GM19240 (cell line): ENCODE results near the gene RPN2.

Source experiments
- DNase-seq: peaks from one replicate; pipeline ENCODE4 v3.0.0; 2011; ENCODE audit warnings: low spot score; ENCODE audit not compliant: insufficient read length

RPN2 gene

DNA sequence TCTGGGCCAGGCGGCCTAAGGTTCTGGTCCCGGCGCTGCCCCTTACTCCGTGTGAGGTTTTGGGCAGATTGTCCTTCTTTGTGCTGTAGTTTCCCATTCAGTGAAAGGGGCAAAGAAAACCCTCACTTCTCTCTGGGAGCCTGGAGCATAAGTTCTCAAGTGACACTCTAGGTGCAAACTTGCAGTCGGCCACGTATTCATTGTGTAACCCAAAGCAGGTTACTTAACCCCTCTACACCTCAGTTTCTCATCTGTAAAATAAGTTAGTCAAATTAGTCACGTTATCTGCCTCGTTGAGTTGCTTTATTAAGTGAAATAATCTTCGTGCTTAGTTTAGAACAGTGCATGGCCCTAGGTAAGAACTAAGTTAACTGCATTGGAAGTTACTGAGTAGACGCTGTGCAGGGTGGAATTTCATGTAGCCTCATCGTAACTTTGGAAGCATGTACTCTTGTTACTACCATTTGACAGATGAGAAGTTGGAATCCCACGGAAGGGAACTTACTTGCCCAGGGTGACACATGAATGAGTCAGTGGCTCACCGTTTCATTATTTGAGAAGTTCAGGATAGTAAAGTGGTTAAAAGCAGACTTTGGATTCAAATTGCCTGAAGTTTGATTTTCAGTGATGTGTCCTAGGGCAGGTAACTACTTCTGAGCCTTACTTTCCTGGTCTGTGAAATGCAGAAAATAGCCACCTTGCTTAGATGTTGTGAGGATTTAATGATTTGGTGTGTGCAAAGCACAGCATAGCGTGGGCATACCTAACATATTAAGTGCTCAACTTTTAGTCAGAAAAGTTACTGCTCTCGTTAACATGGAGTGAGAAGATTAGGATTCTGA is 774 bp downstream of the RPN2 start:
- no peak for DNase-seq

DNA sequence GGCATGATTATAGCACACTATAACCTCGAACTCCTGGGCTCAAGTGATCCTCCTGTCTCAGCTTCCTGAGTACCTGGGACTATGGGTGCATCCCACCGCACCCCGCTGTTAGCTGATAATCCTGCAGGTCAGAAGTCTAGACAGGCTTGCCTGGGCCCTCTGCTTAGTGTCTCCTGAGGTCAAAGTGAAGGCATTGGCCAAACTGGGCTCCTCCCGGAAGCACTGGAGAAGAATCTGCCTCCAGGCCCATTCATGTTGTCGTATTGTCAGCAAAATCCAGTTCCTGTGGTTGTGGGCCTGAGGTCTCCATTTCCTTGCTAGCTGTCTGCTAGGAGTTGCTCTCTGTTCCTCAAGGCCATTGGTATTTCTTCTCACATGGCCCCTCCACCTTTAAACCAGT is 6.6 kb downstream of the RPN2 start:
- no peak for DNase-seq

DNA sequence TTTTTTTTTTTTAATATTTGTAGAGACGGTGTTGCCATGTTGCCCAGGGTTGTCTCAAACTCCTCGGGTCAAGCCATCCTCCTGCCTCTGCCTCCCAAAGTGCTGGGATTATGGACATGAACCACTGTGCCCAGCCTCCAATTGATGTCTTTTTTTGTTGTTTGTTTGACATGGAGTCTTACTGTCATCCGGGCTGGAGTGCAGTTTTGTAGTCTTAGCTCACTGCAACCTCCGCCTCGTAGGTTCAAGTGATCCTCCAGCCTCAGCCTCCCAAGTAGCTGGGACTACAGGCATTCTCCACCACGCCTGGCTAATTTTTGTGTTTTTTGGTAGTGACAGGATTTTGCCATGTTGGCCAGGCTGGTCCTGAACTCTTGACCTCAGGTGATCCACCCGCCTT is 9.7 kb downstream of the RPN2 start:
- no peak for DNase-seq

DNA sequence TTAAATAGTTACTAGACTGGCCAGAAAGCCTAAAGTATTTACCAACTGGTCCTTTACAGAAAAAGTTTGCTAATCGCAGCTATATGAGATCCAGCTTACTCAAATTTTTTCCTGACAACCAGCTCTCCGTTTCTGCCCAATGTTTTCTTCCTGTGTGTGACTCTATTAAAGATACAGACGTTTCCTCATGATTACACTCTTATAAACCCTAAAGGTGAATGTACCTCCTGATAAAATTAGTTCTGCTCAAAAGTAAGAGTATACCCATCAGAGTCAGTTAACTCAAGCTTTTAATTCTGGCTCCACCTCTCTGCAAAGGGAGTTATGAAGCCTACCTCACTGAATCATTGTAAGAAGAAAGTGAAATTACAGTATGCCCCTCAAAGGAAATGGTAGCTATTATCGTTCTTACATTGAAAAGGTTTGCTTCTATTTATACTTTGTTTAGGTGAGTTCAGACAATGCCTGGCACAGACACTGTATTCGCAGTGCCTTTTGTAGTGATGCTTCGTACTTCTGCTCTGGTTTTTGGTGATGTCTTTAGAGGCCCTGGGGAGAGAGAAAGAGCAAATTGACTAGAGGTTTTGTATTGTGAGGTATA is 10.4 kb downstream of the RPN2 start:
- no peak for DNase-seq

DNA sequence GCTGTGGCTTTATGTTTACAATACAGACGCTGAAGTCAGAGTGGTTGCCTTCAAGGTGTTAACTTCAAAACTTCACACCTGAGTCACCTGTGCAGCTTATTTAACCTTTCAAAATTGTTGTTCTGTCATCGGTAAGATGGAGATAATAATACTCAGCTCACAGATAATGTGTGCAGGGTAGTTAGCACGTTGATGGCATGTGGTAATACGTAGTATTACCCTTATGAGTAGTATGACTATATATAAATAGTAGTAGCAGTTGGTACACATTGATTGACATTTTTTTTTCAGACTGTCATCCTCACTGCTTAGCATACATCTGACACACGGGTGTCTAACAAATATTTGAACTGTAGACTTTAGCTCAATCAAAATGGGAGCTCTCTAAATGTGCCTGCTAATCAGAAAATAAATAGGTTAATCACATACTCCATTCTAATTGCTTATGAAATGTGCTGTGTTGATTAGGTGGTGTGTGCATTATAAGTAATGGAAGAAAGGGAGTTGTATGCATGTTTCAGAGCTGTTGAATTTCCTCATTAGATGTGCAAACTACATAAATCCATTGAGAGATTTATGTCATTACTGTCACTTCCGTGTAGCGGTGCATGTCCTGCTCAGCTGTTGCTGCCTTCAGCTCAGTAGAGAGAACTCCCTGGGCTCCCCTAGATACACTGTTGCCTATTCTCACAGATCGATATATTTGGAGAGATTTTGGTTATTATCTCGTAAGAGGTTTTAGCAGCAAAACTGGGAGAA is 11.4 kb downstream of the RPN2 start:
- DNase-seq = no peak

DNA sequence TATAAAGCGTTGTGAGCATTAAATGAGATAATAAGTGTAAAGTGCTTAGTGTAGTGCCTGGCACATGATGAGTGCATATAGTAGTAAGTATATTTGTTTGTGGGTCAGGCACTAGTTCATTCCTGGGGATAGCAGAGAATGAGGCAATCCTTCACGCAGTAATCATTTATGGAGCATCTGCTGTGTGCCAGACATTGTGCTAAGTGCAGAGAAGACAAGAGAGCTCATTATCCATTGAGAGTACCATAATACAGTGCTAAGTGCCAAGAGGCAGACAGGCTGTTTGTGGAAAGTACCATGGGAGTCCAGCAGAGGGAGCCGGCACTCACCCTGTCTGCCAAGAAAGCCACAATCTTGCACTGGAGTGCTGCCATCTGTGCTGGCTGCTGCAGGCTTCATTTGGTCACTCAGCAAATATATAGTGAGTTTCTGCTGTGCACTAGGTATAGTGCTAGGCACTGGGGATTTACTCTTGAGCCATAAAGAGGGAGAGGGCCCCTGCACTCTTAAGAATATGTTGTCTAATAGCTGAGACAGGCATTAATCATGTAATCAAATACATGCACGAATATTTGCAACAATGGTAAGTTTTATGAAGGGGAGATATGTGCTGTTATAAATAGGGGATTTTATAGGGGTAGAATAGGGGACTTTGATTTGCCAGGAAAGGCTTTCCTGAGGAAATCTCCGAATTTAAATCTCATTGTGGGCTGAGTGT is 13.2 kb downstream of the RPN2 start:
- peak; percentile 61 for DNase-seq

DNA sequence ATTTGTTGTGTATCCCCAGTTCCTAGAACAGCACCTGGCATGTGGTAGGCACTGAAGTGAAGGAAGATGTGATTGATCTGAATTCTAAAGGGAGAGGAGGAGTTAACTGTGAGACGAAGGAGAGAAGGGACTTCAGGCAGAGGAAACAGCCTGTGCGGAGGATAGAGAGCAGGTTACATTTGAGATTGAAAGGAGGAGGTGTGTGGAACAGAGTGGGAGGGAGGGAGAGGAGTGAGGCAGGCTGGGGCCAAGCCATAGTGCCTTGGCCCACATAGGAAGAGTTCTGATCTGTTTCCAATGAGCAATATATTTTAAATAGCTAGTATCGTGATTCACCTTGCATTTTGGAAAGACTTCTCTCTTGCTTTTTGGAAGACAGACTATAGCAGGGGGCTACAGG is 14.1 kb downstream of the RPN2 start:
- no peak for DNase-seq

DNA sequence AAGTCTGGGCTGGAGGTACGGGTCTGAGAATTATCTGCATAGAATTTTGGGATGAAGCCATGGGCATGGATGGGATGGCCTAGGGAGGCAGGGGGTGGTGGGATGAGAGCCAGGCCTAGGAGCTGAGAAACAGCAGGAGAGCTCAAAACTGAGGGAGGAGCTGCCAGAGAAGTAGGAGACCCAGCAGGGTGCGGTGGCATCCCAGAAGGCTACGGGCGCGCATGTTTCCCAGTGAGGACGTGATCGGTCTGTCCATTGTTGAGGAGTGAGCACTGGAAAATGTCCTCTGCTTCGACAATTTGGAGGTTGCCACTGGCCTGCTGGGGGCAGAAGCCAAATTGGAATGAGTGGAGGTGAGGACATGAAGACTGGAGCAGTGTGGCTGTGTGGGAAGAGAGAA is 14.7 kb downstream of the RPN2 start:
- no peak for DNase-seq

DNA sequence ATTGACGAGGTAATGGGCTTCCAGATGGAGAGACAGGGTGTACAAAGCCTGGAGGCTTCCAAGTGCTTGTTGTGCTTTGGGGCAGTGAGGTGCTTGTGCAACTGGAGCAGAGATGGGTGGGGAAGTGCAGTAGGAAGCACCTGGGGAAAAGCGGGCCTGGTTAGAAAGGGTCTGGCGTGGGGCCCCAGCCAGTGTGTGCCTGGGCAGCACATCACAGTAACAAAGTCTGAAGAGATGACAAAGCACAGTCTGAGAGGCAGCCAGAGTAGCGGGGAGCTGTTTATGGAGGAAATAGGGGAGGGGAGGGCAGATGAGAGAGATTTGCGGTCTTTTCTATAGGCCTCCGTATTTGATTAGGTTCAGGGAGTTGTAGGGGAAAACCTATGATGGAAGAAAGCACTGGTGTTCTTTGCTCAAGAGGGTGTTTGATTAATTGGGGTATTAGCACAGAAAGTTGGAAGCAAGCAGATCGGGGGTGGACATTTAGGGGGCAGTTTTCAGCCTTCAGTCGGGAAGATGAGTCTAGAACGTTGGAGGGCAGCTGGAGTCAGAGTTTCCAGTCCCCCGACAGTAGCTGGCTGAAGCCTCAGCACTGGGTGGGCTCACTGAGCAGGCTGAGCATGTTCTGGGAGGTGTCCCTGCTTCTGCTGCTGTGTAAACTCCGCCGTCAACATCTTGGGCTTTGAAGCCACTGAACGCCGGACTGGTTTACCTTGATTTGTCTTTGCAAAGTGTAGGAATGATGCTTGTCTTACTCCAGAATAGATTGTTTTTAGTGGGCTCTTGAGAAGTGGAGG is 15.7 kb downstream of the RPN2 start:
- no peak for DNase-seq

DNA sequence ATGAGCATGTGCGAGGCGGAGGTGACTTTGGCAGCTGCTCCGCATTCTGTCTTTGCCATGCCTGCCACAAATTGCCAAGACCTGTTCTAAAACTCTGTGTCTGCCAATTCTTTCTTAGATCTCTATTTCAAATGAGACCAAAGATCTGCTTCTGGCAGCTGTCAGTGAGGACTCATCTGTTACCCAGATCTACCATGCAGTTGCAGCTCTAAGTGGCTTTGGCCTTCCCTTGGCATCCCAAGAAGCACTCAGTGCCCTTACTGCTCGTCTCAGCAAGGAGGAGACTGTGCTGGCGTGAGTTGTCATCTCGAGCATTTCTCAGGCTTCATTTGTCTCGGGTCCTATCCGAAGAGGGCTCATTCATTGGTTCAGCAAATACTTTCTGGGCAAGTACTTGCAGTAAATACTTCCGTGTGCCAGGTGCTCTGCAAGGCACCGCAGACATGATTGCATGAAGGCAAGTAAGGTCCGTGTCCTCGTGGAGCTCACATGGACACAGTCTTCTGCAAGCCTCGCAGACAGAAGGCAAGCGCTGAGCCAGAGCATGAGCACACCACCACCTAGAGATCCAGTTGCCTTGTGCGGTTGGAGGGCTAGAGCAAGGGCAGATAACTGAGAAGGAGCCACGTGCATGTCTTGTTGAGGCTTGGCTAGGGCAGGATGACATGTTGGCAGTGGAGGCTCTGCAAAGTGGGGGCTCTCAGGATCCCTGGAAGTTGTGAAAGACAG is 20.0 kb downstream of the RPN2 start:
- no peak for DNase-seq

DNA sequence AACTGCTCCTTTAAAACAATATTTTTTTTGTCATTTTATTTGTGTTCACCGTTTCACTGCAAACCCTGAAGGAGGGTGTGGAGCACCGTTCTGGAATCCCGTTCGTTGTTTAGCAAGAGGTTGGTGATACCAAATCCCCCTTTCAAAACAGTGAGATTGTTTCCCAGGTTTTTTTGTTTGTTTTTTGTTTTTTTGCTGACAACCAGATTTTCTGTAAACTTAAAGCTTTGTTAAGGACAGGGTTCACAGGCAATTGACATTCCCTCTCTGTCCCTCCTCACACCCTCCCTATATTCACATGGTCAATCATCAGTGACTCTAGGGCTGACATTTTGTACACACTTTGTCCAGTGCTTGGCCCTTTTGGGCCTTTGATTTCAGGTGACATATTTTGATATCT is 21.2 kb downstream of the RPN2 start:
- DNase-seq = no peak

DNA sequence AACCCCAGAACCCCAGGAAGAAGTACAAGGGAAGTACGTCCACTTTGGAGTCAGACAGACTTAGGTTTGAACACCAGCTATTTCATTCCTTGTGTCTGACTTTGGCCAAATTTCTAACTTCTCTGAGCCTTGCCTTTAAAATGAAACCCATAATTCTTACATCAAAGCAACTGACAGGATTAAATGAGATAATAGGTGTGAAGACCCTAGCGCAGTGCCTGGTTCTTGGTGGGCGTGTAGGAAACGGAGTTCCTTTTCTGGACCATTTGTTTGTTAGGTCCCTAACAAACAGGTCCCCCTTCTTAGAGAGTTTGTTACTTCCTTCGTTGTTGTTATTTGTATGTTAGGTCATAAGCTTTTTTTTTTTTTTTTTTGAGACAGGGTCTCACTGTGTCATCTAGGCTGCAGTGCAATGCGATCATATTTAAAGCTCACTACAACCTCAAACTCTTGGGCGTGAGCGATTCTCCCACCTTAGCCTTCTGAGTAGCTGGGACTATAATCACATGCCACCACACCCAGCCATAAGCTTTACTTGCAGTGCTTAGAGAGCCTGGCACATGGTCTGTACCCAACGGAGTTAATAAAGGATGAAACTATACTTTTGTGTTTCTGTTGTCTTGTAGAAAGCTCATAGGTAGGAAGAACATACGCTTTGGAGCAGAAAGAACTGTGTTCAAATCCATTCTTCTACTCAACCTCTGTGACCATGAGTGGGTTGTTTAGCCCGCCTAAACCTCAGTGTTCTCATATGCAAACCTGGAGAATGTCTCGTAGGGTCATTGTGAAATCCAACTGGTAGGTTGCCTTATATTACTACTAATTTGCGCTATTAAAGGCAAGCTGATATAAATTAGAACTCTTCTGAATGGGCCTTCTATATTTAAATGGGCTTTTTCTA is 22.0 kb downstream of the RPN2 start:
- DNase-seq = no peak

DNA sequence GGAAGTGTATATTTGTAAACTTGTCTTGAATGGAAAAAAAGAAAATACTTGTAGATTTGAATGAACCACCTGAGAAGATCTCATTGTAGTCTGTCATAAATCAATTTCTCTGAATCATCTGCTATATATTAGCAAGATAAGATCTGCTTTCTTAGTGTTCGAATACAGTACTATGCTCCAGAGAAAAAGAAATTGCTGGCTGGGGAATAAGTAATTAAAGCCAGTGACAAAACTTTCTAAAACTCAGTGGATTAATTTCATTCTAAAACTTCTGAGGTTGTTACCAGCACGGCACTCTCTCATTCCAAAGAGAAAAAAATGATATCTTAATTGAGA is 22.7 kb downstream of the RPN2 start:
- DNase-seq = no peak

DNA sequence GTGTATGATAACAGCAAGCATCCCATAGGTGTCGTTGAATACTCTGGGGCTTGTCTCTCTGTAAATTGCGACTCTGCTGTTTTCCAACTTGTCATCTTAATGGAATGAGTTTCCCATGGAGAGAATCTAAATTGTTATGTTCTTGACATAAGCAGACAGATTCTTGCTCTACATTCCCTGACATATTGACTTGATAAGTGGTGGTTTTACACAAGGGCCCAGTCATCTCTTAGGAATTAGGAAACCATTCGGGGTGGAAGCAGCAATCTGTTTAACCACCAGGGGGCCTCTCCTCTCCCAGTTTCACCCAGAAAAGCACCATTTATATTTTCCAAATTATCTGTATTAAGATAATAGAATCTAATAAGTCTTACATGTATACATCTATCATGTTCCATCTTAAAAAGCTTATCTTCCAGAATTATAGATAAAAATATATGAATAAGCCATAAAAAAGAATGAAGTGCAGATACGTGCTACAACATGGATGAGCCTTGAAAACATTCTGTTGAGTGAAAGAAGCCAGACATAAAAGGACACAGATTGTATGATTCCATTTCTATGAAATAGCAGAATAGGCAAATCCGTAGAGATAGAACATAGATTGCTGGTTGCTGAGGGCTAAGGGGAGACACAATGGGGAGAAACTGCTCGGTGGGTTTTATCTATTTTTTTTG is 23.3 kb downstream of the RPN2 start:
- no peak for DNase-seq

DNA sequence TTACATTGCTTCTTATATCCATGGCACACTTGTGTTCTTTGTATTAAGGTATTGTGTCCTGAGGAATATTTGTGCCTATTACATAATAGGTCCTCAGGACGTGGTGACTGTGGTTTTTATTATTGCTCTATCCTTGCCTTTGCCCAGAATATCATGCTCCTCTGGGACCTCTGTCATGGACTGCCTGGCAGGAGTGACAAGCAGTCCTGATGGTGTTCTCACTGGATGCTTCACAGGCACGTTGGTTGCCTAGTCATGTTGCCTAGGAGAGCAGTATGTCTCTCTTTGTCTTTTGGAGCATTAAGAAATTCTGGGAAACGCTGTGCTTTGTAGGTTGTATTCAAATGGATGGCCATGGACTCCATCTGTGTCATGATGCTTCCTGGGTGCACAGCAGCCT is 24.9 kb downstream of the RPN2 start:
- DNase-seq = no peak

DNA sequence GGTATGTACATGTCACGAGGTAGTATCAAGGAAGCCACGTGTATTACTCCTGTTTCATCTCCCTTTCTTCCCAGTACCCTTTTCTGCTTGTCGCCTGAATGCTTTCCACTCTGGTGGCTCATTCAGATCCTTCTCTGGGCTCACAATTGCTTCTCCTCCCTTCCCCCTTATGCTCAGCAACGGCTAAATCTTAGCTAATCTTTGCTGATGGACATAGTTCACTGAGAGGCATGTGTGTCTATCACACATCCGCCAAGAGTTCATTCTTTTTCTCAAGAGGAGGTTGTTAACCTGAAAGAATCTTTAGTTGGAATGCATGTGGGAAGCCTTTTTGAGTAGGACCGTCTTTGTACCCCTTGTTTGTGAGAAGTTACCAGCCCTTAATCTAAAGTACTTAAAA is 26.0 kb downstream of the RPN2 start:
- no peak for DNase-seq

DNA sequence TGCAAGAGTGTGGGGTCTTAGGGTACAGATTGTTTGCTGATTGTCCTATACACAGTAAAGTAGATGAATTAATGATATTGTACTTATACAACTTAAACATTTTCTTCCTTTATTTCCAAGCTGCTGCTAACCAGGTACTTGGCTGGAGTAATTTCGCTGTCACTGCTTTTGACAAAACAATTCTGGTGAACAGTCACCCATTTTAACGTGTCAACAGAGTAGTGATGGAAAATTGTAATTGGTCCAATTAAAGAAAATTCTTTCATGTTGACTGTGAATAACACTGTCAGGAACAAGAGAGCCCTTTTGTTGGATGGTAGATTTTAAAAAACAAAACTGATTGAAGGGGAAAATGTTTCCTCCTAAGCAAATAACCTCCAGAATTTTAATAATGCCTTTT is 26.7 kb downstream of the RPN2 start:
- DNase-seq = no peak

DNA sequence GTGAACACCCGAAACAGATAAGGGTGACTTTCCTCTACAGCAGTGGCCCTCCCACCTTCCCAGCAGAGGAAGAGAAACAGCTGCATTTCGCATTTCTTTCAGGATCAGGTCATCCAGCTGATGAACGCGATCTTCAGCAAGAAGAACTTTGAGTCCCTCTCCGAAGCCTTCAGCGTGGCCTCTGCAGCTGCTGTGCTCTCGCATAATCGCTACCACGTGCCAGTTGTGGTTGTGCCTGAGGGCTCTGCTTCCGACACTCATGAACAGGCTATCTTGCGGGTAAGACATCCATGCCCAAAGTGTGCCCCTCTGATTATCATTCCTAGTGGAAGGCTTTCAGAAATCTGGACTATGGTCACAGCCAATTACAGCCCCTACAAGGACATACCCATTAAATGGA is 28.0 kb downstream of the RPN2 start:
- DNase-seq = no peak

DNA sequence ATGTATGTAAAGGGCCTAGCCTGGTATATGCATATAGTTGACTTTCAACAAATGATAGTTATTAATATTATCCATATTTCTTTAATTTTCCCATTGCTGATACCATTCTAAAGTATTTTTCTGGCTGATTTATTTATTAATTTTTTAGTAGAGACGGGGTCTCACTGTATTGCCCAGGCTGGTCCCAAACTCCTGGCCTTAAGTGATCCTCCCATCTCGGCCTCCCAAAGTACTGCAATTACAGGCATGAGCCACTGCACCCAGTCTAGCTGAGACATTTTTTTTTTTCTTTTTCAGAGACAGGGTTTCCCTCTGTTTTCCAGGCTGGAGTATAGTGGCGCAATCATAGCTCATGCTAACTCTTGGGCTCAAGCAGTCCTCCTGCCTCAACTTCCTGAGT is 30.1 kb downstream of the RPN2 start:
- no peak for DNase-seq
